HG03045 (cell line): ENCODE results near the gene CNOT9.
"Not testable (repeated sequence)": the region's sequence is repeated elsewhere in the genome, so short reads cannot be mapped to it uniquely, and the experiment has no call there.

Source experiments
- ATAC-seq: cut with Tn5 transposase; IDR thresholded peaks from one replicate; pipeline ENCODE4 v1.9.1; 2021; ENCODE audit warnings: mild to moderate bottlenecking, moderate library complexity; ENCODE audit not compliant: unreplicated experiment

The CNOT9 gene, protein sequence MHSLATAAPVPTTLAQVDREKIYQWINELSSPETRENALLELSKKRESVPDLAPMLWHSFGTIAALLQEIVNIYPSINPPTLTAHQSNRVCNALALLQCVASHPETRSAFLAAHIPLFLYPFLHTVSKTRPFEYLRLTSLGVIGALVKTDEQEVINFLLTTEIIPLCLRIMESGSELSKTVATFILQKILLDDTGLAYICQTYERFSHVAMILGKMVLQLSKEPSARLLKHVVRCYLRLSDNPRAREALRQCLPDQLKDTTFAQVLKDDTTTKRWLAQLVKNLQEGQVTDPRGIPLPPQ

DNA sequence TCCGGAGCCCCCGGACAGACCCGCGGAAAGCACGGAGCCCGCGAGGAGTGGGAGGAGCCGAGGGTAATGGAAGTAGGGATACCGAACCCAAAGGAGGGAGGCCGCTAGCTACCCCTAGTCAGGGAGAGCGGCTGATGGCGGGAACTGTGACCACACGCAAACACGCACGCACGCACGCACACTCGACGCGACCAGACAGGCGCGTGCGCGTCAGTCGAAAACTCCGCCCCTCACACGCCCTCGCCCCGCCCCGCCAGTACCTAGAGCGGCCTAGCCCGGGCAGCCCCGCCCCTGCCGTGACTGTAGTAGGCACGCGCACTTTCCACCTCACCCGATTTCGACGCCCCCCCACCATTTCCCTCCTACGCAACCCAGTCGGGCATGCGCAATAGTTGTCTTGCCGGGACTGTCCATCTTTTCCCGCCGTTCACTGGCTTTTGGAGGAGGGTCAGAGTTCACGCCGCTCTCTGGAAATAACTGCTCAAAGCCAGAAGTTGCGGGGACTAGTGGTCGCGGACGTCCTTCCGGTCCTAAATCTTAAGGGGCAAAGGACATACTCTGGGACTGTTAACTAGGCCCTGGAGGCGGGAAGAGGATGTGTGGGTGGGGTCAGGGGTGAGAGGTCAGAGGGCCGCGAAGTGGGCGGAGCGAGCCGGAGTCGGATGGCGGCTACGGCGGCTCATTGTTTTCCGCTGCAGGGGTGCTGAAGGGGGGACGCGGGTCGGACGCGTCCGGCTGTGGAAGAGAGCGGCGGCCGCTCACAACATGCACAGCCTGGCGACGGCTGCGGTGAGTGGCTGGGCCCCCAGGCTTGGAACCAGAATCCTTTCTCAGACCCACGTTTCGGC, at the start of gene CNOT9, which contains the start of gene USP37:
Gene CNOT9, plus strand, starts transcription at position 650 of the 848 bp plus-strand sequence. Its CDS starts 116 bp downstream, at position 766.
Gene USP37, minus strand, starts transcription at position 162 of the 848 bp plus-strand sequence. CDS start 9,698 bp downstream, outside the sequence.
- peak; percentile 82 for ATAC-seq

DNA sequence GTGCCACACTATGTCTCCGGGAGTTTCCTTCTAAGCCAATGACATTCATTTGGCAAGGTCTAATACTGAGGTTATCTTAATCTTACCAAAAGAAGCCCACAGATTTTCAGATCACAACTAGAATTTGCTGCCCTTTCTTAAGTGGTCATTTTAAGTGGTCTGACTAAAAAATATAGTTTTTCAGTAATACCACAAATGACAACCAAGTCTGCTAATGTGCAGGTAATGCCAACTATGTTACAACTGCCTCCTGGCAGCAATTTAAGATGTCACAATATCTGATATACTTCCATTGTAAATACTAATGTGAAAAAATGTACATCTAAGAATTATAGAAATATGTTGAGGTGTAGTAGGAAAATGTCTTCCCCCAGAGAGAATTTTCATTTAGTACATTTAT, 49.8 kb upstream of the CNOT9 start:
- no peak for ATAC-seq

DNA sequence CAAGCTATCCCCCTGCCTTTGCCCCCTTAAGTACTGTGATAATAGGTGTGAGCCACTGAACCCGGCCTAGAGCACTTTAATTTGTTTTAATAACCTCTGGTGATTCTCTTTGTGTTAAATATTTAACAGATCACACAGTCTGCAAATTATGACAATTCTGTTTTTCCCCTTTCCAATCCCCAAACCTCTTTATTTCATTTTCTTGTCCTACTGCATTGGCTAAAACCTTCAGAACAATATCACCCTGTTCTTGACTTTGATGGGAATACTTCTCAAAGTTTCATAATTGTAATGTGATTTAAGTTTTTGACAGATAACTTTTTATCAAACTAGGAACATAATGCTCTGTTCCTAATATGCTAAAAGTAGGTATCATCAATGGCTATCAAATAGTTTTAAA, 45.0 kb upstream of the CNOT9 start:
- no peak for ATAC-seq

DNA sequence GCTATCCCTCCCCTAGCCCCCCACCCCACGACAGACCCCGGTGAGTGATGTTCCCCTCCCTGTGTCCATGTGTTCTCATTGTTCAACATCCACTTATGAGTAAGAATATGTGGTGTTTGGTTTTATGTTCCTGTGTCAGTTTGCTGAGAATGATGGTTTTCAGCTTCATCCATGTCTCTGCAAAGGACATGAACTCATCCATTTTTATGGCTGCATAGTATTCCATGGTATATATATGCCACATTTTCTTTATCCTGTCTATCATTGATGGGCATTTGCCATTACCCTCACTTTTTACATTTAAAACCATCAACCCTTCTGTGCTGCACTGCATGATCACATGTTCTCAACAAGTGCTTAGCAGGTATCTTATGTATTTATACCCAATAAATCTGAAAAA, 40.2 kb upstream of the CNOT9 start:
- ATAC-seq: not testable (repeated sequence)

DNA sequence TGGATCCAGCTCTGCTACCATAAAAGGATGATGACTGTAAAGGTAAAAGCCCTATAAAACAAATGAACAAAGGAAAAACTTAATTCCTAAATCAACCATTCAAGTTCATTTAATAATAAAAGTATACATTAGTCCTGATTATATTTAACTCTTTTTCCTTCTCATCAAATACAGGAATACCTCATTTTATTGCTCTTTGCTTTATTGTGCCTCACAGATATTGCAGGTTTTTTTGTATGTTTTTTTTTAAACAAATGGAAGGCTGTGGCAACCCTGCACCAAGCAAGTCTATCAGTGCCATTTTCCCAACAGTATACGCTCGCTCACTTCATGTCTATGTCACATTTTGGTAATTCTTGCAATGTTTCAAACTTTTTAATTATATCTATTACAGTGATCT, 38.6 kb upstream of the CNOT9 start:
- ATAC-seq: no peak

DNA sequence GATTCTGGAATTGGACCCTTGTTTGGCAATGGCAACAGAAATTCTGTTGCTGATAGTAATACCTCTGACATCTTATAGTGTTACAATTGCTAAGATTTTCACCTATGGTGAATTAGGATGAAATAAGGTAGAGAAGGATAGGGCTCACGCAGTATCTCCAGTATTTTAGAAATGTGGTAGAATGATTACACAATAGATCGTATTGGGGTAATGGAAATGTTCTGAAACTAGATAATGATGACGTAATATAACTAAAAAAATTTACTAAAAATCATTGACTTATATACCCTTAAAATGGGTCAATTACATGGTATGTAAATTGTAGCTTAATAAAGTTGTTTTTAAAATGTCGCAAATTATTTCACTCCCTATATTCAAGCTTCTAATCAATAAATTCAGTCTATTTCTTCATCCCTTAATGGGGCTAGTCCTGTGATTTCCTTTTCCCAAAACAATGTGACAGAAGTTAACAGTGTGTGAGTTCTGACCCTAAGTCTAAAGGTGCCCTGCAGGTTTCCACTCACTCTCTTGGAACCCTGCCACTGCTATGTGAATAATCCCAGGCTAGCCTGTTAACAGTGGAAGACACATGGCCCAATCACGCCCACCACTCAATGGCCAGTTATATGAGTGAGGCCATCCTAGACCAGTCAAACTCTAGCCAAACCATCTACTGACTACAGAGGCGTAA, 31.7 kb upstream of the CNOT9 start:
- ATAC-seq: no peak

DNA sequence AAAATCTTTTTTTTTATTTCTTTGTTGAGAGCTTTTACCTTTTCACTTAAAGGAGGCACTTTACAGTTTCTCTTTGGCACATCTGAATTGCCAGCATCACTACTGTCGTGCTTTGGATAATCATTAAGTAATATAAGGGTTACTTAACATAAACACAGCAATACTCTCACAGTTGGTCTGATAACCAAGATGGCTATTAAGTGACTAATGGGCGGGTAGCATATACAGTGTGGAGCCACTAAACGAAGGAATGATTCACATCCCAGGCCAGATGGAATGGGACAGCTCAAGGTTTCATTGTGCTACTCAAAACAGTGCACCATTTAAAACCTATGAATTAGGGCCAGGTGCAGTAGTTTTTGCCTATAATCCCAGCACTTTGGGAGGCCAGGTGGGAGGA, 28.6 kb upstream of the CNOT9 start:
- no peak for ATAC-seq

DNA sequence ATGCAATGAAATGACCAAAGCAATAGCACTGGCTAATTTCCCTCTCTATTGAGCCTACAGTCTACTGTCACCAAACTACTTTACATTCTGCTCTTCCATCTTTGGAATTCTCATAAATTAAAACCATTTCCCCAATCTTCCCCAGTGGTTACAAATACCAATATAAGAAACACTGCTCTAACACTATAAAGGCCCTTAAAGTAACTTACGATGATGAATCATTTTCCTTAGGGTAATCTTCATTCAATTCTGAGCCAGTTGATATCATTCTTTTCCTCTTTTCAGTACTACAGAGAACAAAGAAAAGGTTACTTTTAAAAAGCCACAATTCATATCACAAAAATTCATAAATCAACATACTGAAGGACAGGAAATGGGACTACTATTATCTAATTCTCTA, 22.6 kb upstream of the CNOT9 start:
- ATAC-seq: no peak

DNA sequence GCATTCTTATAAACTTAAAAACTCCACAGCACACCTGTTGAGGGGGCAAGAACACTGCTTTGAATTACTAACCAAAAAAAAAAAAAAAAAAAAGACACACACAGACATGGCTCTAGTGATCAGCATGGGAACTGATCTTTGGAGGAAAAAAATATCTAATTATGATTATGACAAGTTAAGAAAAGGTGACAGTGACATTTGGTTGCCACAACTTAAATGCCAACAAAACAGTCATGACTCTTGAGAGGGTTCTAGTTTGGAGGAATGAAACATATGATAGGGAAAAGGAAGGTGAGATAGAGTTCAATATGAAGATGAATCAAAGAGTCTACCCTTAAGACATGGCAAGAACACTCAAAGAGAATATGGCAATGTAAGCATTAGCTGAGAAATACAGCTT, 21.1 kb upstream of the CNOT9 start:
- no peak for ATAC-seq

DNA sequence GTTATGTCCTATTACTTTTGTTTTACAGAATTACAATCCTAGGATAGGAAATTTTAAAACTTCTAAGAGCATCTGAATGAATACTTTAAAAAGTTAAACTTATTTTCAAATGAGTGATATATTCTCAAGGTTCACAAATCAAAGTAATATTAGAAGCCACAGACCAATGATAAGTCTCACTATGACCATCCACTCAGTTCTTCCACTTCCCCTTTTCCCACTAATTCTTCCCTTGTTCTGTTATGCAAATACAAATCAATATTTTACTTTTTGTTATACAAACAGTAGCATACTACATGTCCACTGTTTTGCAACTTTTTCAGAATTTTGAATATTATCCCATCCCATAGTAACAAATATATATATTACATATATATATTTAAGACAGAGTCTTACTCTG, 20.7 kb upstream of the CNOT9 start:
- ATAC-seq: no peak

DNA sequence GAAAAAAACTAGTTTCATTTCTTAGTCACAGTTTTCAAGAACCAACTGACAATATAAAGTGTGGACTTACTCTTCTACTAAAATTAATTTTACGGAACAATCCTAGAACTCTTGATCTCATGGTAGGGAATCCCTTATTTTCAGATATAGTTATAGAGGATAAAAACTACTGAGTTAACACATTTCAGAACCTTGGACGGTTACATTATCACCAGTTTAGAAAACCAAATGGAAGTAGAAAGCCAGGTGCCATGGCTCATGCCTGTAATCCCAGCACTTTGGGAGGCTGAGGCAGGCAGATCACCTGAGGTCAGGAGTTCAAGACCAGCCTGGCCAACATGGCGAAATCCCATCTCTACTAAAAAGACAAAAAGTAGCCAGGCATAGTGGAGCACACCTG, 14.4 kb upstream of the CNOT9 start:
- not testable (repeated sequence) for ATAC-seq

DNA sequence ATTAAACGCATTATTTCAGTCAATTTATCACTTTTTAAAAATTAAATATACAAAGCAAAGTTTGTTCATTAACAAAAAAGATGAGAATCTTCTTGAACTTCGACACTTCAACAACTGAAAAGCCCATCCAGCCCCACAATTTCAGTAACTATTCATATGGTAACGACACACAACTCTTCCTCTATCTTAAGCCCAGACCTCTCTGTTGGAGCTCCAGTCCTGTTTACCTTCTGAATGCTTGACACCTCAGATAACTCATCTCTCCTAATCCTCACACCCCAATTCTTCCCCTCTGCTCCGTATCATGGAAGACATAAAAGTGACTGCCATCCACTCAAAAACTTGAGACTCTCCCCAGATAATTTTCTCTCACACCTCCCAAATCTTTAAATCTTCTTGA, 13.1 kb upstream of the CNOT9 start:
- no peak for ATAC-seq

DNA sequence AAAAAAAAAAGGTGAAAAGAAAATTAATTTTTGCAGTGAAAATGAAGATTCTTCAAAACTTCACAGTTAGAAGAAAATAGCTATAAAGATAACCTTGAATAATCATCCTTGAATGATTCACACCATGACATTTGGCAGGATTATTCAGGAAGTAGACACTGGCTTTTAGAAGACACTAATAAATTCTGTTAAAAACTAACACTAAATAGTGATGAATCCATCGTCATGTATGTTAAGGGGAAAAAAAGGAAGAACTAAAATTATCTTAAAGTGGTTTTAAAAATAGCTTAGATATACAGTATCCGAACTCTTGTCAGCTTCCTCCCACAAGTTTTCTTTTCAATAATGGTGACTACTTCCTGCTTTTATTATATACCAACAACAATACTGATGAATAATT, 10.7 kb upstream of the CNOT9 start:
- ATAC-seq: no peak

DNA sequence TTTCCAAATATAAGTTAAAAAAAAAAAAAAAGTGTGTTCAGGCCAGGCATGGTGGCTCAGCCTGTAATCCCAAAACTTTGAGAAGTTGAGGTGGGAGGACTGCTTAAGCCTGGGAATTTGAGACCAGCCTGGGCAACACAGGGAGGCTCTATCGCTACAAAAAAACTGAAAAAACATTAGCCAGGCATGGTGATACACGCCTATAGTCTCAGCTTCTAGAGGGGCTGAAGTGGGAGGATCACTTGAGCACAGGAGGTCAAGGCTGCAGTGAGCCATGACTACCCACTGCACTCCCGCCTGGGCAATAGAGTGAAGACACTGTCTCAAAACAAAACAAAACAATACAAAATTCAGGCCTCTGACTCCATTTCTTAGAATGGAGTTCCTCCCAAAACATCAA, 9.7 kb upstream of the CNOT9 start:
- no peak for ATAC-seq

DNA sequence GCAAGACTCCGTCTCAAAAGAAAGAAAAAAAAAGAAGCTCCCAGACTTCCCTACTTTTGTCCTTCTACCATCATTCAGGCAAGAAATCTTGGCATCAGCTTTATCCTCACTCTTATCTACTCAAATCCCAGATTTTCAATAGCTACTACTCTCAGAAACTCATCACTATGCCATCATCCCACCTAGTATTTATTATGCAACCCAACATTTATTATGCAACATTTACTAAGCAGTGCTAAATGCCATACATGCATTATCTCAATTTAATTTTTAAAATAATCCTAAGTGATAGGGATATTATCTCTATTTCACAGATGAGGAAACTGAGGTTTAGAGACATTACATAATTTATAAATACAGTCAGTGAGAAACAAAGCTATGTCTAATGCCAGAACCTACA, 4.6 kb upstream of the CNOT9 start:
- no peak for ATAC-seq

DNA sequence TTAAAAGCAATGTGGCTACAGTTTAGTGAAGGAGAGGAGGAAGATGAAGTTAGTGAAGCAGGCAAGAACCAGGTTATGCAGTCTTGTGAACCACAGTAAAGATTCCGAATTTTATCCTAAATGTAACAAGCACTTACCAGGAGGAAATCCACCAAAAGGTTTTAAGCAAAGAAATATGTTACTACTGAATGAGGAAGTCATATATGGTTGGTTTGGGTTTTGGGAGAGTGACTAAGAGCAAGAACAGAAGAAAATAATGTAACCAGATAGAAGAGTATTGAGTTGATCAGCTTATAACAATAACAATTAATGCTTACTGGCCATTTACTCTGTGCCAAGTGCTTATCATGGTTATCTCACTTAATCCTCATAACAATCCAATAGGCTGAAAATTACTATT, 2.3 kb upstream of the CNOT9 start:
- no peak for ATAC-seq

DNA sequence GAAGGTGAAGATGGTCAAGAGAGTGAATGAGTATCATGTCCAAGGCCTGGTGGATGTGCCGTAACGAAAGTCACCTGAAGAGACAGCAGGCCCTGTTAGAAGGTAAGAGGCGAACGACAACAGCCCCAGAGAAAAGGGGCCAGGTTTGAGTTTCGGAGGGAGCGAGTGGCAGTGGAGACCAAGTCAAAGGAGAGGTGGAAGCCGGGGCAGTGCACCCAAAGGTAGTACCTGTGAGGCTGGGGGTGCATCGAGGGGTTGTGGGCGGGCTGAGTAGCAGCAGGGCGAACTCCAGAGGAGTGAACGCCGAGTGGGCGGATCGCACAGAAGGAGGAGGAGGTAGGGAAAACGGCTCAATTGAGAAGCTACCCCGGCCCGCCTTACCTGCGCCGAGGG, 846 bp upstream of the CNOT9 start:
- ATAC-seq: peak; percentile 40

DNA sequence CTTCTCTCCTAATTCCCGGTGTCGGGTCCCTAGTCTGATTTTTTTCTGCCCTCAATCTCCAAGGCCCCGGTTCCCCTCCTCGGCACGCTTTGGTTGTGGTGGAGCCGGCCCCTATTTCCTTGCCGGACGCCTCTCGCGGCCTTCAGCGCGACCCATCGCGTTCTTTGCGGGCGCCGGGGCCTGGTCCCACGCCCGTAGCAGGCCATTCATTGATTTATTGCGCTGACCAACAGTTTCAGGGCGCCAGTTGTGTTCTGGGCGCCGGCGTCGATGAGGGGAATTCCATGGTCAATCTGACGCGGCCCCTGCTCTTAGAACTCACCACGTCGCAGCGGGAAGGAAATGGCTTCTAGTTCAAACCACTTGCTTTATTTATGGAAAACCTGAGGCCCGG, 396 bp downstream of the CNOT9 start:
- ATAC-seq: peak; percentile 28

DNA sequence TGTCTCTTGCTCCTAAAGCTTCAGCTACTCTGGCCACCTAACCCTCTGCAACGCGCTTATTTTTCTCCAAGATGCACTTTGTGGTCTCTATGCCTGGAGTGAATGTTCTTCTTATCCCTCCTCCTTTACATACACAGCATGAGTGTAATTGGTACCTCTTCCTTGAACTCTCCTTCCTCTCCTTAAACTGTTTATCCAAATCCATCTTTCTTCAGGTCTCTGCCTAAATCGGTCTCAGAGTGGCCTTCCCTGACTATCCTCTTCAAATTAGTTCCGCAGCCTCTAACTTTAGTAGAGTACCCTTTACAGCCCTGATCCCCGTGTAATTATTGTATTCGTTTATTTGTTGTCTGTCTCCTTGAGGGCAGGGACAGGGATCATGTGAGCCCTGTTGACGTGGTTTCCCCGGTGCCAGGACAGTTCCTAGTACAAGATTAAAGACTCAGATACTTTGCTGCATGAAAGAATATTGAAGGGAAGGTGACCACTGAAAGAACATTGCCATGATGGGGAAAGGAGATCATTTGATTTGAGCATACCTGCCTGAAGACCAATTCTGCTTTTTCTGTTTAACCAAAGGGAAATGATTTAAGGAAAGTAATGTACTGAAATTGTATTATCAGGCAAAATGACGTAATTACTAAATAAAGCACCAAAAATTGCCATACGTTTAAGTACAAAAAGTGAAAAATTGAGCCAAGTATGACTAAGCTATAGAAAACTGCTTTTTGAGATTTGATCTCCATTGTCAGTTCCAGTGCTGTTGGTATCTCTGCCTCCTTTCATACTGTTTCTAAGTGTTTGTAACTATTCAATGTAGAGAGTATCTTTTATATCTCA, 1.2 kb downstream of the CNOT9 start:
- ATAC-seq: no peak

DNA sequence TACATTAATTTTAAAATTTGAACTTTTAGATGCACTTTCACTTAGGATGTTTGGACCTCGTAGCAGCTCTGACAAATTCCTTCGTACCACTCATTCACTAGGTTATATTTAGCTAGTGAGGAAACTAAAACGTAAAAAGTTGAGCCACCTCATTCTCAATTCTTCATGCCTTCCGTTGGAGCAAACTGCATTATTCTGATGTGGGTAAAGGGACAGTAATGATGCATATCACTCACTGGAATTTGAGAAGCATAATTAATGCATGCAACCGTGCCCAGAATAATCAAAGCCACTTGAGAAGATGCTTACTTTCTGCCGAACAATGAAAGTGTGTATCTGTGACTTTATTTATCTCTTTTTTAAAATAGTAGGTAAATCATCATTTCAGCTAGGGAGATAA, 2.2 kb downstream of the CNOT9 start:
- ATAC-seq: no peak

DNA sequence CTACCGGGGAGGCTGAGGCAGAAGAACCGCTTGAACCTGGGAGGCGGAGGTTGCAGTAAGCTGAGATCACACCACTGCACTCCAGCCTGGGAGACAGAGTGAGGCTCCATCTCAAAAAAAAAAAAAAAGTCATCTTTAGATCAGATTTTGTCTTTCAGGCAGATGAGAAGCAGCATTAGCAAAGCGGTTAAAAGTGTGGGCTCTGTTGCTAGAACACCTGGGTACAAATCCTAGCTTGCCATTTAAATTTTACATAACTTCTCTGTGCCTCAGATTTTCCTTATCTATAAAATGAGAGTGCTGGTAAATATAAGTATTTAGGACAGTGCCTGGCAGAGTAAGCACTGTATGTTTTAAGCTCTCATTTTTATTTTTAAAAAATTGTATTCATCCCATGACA, 8.2 kb downstream of the CNOT9 start:
- no peak for ATAC-seq
